Superior temporal gyrus (tissue), 1 donor: ENCODE results near the gene NPBWR2.
"Not testable (repeated sequence)": the region's sequence is repeated elsewhere in the genome, so short reads cannot be mapped to it uniquely, and the experiment has no call there.

Source experiments
- DNase-seq: peaks from one replicate; pipeline ENCODE4 v3.0.0-alpha.2; 2016; ENCODE audit errors: extremely low spot score

NPBWR2 gene

DNA sequence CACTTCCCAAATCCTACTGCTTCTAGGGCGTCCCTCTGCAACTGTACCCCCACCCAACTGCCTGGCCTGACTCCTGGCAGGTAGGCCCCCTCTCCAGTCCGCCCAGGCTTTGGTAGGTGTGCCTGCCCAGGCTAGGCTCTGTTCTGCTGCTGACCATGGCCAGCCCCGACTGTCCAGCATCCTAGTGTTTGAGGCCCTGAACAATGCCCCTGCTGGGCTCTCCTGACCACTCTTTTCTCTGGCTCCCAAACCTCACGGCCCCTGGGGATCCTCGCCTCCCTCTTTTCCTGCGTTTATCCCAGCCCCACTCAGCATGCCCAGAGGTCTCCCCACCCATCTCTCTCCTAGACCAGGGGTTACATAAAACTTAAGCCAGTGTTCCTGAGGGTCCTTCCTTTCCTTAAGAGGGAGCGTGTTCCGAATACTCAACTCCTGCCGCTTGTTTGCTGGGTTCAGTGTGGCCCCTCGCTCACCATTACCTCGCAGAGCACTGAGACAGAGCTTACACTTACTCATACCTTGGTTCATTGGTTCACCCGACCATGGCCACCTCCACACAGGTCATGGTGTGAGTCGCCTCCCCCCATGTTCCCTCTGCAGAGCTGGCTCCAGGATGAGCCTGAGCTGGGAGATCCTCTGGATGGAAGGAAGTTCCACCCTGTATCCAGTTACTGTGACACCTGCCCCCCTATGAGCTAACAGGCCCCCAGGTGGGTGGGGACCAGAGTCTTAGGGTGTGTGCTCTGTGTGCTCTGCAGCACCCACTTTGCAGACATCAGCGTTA lies 35.8 kb upstream of the NPBWR2 start:
- DNase-seq: no peak

DNA sequence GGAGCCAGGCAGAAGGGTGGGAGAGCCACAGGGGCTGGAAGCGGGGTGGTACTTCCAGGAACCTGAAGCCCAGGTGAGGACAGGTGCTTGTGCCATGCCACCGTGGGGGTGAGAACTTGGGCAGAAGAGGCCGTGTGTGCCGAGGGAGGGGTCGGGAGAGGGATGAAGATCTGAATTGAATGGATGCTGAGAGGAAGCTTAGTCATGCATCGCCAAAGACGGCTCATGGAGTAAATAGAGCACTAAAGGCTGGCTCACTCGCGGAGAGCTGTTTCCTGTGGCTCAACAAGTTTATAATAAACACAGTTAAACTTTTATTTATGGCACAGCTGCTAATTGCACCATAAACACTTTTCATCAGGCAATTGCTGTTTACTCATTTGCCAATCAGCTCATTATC lies 35.2 kb upstream of the NPBWR2 start:
- DNase-seq: no peak

DNA sequence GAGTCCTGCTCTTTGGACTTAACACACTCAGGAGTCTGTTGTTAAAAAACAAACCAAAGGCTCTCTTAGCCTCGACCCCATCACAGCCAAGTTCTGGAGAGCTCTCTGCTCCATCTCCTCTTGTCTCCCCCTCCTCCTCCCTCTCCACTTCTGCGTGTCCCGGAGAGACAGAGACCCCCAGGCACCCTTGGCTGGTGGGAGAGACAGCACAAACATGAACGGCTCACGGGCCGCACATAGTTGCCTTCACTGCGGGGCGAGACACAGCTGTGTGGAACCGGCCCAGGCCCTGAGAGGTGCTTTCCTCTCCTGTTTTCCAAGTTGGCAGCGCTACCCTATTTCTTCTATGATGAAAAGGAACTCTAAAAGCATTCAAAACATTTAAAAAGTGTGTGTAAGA lies 33.6 kb upstream of the NPBWR2 start:
- DNase-seq: no peak

DNA sequence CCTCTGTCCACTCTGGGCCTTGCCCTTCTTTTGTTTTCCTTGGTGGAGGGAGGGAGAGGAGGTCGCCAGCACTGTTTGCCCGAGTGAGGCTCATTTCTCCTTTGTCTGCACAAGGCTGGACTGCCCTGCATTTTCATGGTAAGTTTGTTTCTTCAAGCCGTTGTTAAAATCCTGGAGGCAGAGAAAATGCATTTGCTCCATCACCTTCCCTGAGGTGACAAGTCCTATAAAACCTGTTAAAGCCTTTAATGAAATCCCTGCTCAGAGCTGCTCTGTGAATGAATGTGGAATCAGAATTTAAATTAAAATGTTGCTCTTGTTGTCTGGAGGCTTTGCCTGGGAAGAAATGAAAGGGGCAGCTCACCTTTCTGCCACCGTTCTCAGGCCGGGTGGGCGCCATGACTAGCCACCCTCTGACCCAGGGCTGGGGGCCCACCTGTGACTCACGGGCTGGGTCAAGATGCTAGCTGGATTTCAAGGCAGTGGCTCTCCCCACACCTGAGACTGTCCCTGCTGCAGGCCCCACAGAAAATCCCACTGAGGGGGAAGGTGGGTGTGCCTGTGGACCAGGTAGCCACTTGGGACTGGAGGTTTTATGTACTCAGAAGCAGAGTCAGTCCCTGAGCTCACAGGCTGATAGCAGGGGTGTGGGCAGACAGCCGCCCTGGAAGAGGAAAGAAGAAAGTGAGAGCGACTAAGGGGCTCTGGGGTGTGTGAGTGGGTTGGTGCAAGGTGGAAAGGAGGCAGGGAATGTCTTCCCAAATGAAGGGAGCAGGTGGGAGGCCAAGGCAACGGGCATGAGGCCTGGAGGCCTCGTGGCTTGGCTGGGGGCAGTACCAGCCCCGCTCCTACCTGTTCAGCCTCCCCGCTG lies 32.9 kb upstream of the NPBWR2 start:
- no peak for DNase-seq

DNA sequence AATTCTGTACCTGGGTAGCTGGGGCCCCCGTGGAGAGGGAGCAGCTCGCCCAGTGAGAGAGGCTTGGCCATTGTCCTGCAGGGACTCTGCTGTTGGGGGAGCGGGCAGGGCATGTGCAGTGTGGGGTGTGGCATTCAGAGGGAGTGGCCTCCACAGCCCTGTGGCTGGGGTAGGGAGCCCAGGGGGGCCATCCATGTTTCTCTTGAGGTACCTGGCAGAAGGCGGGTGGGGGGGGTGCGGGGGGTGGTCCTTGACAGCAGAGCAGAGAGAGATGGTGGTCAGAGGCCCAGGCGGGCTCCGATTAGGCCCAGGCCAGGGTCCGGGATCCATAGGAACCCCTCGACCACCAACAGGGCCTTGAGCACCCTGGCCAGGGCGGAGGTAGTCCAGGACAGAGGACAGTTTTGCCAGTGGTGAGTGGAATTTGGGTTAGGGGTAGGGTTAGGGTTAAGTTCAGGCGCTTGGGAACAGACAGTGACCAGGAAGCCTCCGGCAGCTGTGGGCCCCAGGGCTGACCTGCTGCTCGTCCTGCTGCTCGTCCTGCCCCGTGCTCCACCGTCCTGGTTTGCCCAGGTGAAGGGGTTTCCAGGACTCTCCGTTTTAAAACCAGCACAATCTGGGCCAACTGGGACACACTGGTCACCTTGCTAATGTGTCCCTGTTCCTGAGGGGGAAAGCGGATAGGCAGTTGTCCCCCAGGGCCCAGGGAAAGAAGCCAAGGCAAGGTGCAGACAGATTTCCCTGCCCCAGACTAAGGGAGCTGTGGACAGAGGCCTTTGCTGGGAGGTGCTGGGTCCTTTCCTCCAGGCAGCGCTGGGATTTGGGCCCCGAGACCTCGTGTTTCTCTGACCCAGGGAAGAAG lies 32.1 kb upstream of the NPBWR2 start:
- DNase-seq: no peak

DNA sequence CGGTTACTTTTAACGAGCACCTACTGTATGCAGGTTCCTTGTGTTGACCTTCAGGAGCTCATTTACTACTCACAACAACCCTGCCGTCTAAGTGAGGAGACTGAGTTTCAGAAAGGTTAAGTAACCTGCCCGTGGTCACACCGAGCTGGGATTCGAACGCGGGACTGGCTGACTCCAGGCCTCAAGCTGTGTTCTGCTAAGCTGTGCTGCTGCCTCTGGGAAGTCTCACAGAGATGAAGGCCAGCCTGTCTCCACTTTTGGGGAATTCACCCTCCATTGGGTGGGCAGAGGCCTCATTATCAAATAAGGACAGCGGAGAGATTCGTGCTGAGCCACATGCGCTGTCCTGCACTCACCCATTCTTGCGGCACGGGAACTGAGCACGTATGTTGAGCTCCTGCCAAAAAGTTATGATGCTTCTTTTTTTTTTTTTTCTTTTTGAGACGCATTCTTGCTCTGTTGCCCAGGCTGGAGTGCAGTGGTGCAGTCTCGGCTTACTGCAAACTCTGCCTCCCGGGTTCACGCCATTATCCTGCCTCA lies 31.0 kb upstream of the NPBWR2 start:
- no peak for DNase-seq

DNA sequence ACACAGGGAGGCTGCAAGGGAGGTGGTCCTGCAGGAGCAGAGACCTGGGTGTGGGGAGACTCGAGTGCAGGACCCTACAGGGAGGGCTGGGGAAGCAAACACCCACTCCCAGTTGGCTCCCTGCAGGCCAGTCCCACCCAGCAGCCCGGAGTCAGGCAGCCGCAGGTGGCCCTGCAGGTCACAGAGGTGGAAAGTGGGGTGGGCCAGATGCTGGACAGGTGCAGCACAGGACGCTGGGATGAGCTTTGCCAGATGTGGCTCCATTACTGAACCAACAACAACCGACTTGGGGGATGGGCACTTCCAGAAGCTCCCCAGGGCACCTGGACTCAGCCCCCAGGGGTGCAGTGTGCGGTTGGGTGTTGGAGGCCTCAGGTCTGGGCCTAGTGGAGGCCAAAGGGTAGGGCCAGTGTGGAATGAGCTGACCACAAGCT lies 30.2 kb upstream of the NPBWR2 start:
- DNase-seq: no peak

DNA sequence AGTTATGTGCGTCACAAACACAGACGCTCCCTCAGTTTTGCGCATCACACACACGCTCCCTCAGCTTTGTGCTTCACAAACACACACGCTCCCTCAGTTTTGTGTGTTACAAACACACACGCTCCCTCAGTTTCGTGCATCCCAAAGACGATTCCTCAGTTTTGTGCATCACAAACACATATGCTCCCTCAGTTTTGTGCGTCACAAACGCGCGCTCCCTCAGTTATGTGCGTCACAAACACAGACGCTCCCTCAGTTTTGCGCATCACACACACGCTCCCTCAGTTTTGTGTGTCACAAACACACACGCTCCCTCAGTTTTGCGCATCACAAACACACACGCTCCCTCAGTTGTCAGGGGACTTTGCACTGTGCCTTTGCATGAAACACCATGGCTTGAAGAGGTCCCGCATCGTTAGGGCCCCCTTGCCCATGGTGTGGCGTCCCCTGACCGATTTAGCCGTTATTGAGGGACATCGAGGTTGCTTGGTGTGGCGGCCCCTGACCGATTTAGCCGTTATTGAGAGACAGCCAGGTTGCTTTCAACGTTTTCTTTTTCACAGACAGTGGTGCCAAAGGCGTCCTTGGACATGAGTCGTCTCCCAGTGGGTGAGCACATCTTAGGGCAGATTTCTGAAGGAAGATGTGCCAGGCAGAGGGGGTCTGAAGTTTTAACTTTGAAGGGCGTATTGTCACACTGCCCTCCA lies 28.8 kb upstream of the NPBWR2 start:
- no peak for DNase-seq

DNA sequence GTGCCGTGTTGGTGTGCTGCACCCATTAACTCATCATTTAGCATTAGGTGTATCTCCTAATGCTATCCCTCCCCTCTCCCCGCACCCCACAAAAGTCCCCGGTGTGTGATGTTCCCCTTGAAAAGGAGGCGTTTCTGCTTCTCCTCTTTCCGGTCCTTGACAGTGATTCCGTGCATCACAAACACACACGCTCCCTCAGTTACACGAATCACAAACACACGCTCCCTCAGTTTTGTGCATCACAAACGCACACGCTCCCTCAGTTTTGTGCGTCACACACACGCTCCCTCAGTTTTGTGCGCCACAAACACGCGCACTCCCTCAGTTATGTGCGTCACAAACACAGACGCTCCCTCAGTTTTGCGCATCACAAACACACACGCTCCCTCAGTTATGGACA lies 27.4 kb upstream of the NPBWR2 start:
- not testable (repeated sequence) for DNase-seq

DNA sequence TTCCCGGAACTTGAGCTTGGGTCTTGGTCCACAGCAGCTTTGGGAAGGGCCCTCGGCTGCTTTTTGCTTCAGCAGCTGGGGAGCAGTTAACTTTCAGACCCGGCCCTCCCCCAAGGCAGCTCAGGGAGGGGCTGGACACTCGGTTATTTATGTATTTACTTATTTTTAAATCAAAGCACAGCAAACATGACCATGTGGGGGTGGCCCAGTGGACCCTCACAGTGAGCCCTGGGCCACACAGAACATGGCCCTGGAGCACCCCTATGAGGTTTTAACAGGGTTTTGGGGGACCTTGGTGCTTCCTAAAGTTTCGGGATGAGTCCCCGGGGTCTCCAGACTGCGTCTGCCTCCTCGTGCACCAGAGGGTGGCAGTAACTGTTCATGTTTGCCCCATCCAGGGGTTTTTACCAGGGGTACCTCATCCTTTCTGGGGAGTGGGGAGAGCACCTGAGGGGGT lies 26.6 kb upstream of the NPBWR2 start:
- DNase-seq: no peak

DNA sequence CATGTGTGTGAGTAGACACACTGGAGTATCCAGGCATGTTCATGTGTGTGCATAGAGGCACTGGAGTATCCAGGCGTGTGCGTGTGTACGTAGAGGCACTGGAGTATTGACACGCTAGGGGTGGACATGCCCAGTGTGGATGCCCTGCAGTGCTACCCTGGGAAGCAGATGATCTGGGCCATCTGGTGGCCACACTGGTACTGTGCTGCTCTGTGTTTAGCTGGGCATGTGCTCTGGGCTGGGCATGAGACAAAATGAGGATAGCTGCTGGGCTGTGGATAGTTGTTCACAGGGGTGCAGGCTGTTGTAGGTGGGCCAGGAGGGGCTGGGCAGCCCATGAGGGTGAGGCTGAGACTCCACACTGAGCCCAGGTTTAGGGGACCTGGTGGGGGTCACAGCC lies 24.0 kb upstream of the NPBWR2 start:
- no peak for DNase-seq

DNA sequence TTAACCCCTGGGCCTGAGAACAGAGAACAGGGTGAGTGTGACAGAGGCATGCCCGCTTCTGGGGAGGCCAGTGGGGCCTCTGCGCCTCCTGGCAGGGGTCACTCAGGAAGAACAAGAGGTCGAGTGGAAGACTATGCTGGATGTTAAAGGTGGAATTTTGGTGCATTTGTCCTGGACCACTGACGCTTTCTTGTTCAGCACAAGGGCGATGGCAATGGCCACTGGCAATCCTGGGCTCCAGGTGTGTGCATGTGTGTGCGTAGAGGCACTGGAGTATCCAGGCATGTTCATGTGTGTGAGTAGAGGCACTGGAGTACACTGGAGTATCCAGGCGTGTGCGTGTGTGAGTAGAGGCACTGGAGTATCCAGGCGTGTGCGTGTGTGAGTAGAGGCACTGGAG lies 23.5 kb upstream of the NPBWR2 start:
- DNase-seq: no peak

DNA sequence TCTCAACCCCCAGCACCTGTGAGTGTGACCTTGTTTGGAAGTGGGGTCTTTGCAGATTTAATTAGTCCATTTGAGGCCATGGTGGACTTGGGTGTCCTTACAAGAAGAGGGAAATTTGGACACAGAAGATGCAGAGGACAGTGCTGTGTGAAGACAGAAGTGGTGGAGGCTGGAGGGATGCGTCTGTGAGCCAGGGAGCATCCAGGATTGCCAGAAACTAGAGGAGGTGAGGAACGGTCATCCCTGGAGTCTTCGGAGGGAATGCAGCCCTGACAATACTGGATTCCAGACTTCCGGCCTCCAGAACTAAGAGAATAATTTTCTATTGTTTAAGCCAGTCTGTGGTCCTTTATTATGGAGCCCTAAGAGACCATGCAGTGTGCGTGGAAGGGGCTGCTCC lies 22.9 kb upstream of the NPBWR2 start:
- no peak for DNase-seq

DNA sequence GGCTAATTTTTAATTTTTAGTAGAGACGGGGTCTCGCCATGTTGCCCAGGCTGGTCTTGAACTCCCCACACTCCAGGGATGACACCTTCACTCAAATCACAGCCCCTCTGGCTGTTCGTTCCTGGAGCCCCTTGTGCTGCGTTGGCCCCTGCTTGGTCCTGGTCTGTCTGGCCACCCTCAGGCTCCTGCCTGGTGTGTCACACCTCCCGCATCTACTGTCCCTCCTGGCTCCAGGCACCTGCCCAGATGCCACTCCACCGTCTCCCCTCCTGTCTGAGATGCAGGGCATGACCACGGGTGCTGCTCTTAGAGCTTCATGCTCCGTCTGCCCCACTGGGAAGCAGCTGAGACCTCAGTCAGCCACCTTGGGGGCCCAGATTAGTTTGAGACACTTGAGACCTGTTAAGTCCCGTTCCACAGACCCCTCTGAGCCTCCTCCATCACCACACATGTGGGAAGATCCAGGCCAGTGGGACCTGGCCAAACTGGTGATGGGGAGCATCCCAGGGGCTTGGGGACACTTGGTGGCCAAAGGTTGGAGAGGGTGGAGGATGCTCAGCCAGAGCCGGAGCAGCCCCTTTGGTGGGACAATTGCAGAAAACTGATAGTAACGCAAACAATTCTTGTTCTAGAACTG lies 21.9 kb upstream of the NPBWR2 start:
- DNase-seq: no peak

DNA sequence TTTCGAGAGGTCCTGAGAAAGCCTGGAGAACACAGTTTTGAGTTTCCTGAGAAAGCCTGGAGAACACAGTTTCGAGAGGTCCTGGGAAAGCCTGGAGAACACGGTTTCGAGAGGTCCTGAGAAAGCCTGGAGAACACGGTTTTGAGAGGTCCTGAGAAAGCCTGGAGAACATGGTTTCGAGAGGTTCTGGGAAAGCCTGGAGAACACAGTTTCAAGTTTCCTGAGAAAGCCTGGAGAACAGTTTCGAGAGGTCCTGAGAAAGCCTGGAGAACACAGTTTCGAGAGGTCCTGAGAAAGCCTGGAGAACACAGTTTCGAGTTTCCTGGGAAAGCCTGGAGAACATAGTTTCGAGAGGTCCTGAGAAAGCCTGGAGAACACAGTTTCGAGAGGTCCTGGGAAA lies 16.2 kb upstream of the NPBWR2 start:
- not testable (repeated sequence) for DNase-seq

DNA sequence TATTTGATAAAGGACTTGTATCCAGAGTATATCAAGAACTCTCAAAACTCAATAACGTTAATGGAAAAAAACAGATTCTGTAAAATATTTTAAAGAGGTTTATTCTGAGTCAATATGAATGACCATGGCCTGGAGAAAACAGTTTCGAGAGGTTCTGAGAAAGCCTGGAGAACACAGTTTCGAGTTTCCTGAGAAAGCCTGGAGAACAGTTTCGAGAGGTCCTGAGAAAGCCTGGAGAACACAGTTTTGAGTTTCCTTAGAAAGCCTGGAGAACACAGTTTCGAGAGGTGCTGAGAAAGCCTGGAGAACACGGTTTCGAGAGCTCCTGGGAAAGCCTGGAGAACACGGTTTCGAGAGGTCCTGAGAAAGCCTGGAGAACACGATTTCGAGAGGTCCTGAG lies 15.6 kb upstream of the NPBWR2 start:
- DNase-seq: not testable (repeated sequence)

DNA sequence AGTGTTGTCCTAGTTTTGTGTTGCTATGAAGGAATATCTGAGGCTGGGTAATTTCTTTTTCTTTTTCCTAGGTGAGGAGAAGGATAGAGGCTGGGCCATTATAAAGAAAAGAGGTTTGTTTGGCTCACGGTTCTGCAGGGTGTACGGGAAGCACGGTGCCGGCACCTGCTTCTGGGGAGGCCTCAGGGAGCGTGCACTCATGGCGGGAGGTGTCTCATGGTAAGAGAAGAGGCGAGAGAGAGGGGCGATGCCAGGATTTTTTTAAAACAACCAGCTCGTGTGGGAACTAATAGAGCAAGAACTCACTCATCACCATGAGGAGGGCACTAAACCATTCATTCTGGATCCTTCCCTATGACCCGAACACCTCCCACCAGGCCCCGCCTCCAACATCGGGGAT lies 14.2 kb upstream of the NPBWR2 start:
- DNase-seq: no peak

DNA sequence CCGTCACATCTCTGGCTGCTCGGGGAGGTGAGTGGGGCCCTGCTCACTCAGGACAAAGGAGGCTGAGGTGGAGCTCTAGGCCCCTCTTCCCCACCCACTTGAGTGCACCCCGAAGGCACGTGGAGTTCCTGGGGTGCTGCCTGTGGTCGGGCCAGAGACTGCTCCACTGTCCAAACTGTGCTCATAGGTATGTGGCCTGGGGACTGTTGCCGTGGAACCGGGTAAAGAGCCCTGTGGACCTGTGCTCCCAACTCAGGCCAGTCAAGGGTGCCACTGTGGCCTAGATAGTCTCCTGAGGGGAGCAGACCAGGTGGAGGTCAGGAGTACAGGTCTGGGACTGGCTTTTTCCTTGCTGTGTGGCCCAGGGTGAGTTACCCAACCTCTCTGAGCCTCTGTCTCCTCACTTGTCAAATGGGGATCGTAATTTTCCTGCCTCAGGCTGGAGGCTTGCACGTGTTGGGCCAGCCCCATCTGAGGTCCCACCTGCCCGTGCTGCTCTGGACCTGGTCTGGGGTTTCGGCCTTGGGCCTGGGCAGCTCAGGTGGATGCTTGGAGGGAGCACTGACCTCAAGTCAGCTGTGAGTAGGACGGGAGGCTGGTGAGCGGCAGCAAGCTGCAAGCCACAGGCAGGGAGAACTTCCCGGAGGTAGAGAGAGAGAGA lies 12.4 kb upstream of the NPBWR2 start:
- DNase-seq: no peak

DNA sequence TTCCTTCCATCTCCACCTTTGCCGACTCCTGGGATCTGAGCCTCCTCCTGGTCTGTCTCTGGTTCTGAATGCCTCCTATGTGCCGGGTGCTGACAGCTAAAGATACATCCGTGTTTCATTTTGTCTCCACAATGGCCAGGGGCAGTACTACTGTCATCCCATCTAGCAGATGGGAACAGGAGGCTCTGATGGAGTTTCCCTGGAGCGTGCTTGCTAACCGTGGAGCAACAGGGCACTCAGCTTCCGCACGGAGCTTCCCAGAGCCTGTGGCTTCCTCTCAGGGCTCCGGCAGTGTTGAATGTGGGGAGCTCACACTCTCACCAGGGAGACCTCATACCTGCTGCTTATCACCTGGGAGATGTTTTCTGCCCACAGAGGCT lies 11.9 kb upstream of the NPBWR2 start:
- DNase-seq: no peak

DNA sequence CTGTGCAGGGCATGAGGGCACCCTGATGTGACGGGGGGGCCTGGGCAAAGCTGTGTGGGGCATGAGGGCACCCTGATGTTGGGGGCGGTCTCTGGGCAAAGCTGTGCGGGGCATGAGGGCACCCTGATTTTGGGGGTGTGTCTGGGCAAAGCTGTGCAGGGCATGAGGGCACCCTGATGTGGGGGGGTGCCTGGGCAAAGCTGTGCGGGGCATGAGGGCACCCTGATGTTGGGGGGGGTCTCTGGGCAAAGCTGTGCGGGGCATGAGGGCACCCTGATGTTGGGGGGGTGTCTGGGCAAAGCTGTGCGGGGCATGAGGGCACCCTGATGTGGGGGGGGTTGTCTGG lies 10.0 kb upstream of the NPBWR2 start:
- DNase-seq: not testable (repeated sequence)
